ENCODE results near the gene SLC39A1. TPM values are rescaled to one million over a fixed set of nuclear protein-coding genes. Genes with fewer than 3 reads are reported as not detected.
A peak's percentile ranks its signal among the peaks of the same experiment; 100 is the strongest.

SLC39A1 gene
- total and polyA plus RNA-seq, 2 of the 8 experiments (the other 6 are each of a cell fraction or from before 2014, with no cell fraction given) = 238 to 337 TPM

GRCh38 chr1:153968972-153969371, 5.6 kb upstream of the SLC39A1 start:
- 80% methylated on average over 2 of the region's 2 CpGs; no CpG with 5 or more reads in 1 of the 2 experiments for WGBS, 2 experiments (ENCODE audit: extremely low coverage in 1 of 2, insufficient coverage in 1 of 2, insufficient read length in 1 of 2, insufficient replicate concordance in 2 of 2, low coverage in 1 of 2, low lambda C conversion rate in 2 of 2, missing lambda C conversion rate in 1 of 2)
- POLR2A ChIA-PET (ENCODE audit: partially characterized antibody) = interaction anchor here (0.6 to 15.7 kb wide), 7 partner anchors 7 to 297 kb away, joined by 3 to 454 read pairs (median 50); partner anchors contain the start of genes CRTC2, DENND4B, GATAD2B and JTB
- no peak overlapping the region for H3K56ac ChIP-seq (replicated peaks; ENCODE audit: insufficient read length, low read depth, low read length)
- H3K4me1 ChIP-seq (replicated peaks in 1 of 4; ENCODE audit: control insufficient read depth in 3 of 4, insufficient read depth in 4 of 4, low read length in 3 of 4) = peaks cover 0 to 12% (median 5%) of the 10 kb centered on the region in 4 experiments; a peak in 5 of 7 replicates
- no peak overlapping the region for H4K5ac ChIP-seq (ENCODE audit: insufficient read length, low read depth, low read length)
- H3K23me2 ChIP-seq (ENCODE audit: low read depth, low read length) = peaks cover 13% of the 10 kb centered on the region; the same call in 1 of the 2 replicates
- H2AFZ ChIP-seq (ENCODE audit: low read length) = no peak overlapping the region
- no peaks in the 10 kb centered on the region for H4K20me1 ChIP-seq (replicated peaks in 1 of 2; ENCODE audit: control insufficient read depth in 1 of 2, insufficient read depth in 2 of 2, low read length in 2 of 2)
- H2BK5ac ChIP-seq (ENCODE audit: low read depth, low read length) = no peak overlapping the region
- H3K18ac ChIP-seq (ENCODE audit: extremely low read depth, low read length) = no peak overlapping the region
- peak overlapping the region; percentile 69 to 91 for H3K4me2 ChIP-seq (ENCODE audit: insufficient read depth in 1 of 2, low read depth in 2 of 2, low read length in 2 of 2)
- no peak overlapping the region for H3K23ac ChIP-seq (ENCODE audit: insufficient read length)
- TF ChIP-seq ZNF274 (IDR thresholded peaks at IDR 0.05; ENCODE audit: borderline replicate concordance, extremely low read depth, low read length) = no peak
- no peak for TF ChIP-seq BRCA1 (IDR thresholded peaks at IDR 0.05; ENCODE audit: low read depth, low read length)
- TF ChIP-seq SRF (IDR thresholded peaks at IDR 0.05; ENCODE audit: low read depth, low read length) = no peak
- TF ChIP-seq CBX5 (IDR thresholded peaks at IDR 0.05; ENCODE audit: low read depth, low read length) = no peak
- TF ChIP-seq, protein P1, sequence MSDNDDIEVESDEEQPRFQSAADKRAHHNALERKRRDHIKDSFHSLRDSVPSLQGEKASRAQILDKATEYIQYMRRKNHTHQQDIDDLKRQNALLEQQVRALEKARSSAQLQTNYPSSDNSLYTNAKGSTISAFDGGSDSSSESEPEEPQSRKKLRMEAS (IDR thresholded peaks at IDR 0.05) = no peak
- TF ChIP-seq NANOG (IDR thresholded peaks at IDR 0.05; ENCODE audit: insufficient read depth, low read depth, low read length, poor library complexity, severe bottlenecking) = no peak
- TF ChIP-seq CREB1 (IDR thresholded peaks at IDR 0.05) = no peak
- TF ChIP-seq PHF8 (conservative IDR thresholded peaks at IDR 0.05; ENCODE audit: low read depth, low read length) = no peak
- no peak for TF ChIP-seq SUZ12 (IDR thresholded peaks at IDR 0.05; ENCODE audit: low read length)
- TF ChIP-seq RFX5 (IDR thresholded peaks at IDR 0.05; ENCODE audit: borderline replicate concordance, low read depth, low read length) = no peak
- TF ChIP-seq HDAC6 (IDR thresholded peaks at IDR 0.05; ENCODE audit: low read depth, low read length) = no peak
- no peak for TF ChIP-seq CTBP2 (IDR thresholded peaks at IDR 0.05; ENCODE audit: borderline replicate concordance, insufficient read depth, insufficient read length, low read length)
- no peak for FAIRE-seq
- H3K9ac ChIP-seq (replicated peaks in 1 of 4; ENCODE audit: extremely low read depth in 1 of 4, low read depth in 3 of 4, low read length in 3 of 4) = no peak overlapping the region; a peak in 2 of 7 replicates
- H3K79me1 ChIP-seq (ENCODE audit: low read depth, low read length) = no peaks in the 10 kb centered on the region; the same call in 1 of the 2 replicates
- no peak overlapping the region for H4K8ac ChIP-seq (ENCODE audit: extremely low read depth, insufficient read depth, low read length)
- no peak overlapping the region for H4K91ac ChIP-seq (replicated peaks; ENCODE audit: insufficient read length, low read length)
- no peak overlapping the region for H2BK12ac ChIP-seq (ENCODE audit: low read depth, low read length)
- no peak overlapping the region for H3K14ac ChIP-seq (ENCODE audit: insufficient read length)
- peaks cover 0 to 16% (median 4%) of the 10 kb centered on the region in 4 experiments; a peak in 4 of 8 replicates for H3K36me3 ChIP-seq (ENCODE audit: control insufficient read depth in 2 of 4, insufficient read depth in 4 of 4, low read length in 3 of 4)
- H2AK5ac ChIP-seq (ENCODE audit: low read depth, low read length) = 0 out of 2 replicates have a peak overlapping the region, but pooled peaks have one; percentile 40
- H3K79me2 ChIP-seq (ENCODE audit: control insufficient read depth in 1 of 2, insufficient read depth in 2 of 2, low read length in 2 of 2) = peaks cover 0 to 20% of the 10 kb centered on the region in 2 experiments; a peak in 2 of 4 replicates
- H3K27me3 ChIP-seq (replicated peaks in 1 of 4; ENCODE audit: control insufficient read depth in 3 of 4, extremely low read depth in 1 of 4, insufficient read depth in 3 of 4, low read length in 3 of 4) = no peaks in the 10 kb centered on the region
- H2BK120ac ChIP-seq (replicated peaks; ENCODE audit: low read depth, low read length) = no peak overlapping the region
- H3K4me3 ChIP-seq (ENCODE audit: extremely low read depth in 1 of 4, insufficient read depth in 2 of 4, low read depth in 3 of 4, low read length in 4 of 4) = peak overlapping the region; percentile 15 to 68 (median 57); a peak in 4 of 8 replicates
- H3K4ac ChIP-seq (replicated peaks; ENCODE audit: insufficient read length, low read depth, low read length) = no peak overlapping the region
- H3K9me3 ChIP-seq (ENCODE audit: insufficient read depth in 2 of 2, low read depth in 1 of 2, low read length in 1 of 2) = no peaks in the 10 kb centered on the region
- peak overlapping the region; percentile 61; the same call in 1 of the 2 replicates for H3K27ac ChIP-seq (ENCODE audit: low read depth, low read length)
- peak overlapping the region; percentile 74; the same call in 1 of the 2 replicates for H2BK15ac ChIP-seq (ENCODE audit: low read length)
- no peak for DNase-seq (ENCODE audit: low read depth in 1 of 2, low spot score in 2 of 2)
- CTCF ChIA-PET (ENCODE audit: partially characterized antibody) = interaction anchor here (1.0 to 4.5 kb wide), 4 partner anchors 9 to 171 kb away, joined by 3 to 29 read pairs (median 4); partner anchors contain the start of genes DENND4B and JTB
- 0 out of 2 replicates have a peak overlapping the region, but pooled peaks have one; percentile 21 for H2BK20ac ChIP-seq (ENCODE audit: low read length)
